HG02571 (cell line): ENCODE measurements around the gene CEP70.
"Not testable (repeated sequence)": the region's sequence is repeated elsewhere in the genome, so short reads cannot be mapped to it uniquely, and the experiment has no call there.

Experiments used
- ATAC-seq: cut with Tn5 transposase; IDR thresholded peaks from one replicate; pipeline ENCODE4 v1.9.1; 2021; ENCODE audit warnings: mild to moderate bottlenecking, moderate library complexity; ENCODE audit not compliant: unreplicated experiment

Gene CEP70

DNA sequence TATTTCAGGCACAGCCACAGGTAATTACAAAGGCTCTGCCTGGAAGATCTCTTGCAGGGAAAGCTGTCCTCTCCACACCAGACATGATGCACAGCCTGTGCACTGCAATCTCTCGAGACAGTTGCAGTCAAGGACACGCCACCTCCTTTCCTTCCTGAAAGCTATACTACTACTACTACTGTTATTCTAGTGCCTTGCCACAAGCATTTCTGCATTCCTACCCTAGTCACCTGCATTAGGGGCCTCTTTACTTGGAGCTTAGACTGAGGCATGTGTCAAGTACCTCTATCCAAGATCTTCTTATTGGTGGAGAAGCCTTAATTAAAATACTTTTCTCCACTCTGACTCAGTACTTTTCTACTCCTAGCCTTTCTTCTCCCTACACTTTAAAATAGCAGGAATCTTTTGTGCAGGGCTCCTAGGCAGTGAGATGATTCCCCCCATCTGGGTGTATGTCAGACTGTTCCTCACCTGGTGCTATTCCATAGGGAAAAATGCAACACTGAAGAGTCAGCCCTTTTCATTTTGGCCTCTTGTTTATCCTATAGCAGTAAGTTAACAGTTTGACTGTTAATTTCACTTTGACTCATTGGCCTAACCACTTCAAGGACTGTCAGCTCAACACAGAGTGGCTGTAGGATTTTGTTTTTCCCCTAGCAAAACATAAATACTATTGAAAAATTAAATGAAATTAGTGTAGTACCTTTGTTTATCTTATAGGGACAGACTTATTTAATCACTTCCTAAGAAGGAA is 80.8 kb downstream of the CEP70 start:
- peak; percentile 56 for ATAC-seq

DNA sequence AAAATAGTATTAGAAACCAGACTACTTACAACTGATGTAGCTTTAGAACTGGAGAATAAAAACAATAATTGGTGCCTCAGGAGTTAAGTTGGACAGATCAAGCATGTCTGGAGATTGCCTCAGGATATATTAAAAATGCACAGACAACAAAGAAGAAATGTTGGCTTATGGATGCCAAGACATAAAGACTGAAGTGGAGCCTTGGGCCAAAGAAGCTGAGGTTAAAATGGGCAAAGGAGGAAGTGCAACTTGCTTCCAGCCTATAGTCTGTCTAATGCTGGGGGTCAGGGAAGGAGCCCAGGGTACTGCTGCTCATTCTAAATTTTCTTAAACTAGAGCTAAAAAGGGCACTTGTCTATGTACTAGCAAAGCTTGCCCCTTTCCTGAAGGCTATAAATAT is 82.1 kb downstream of the CEP70 start:
- ATAC-seq = no peak

DNA sequence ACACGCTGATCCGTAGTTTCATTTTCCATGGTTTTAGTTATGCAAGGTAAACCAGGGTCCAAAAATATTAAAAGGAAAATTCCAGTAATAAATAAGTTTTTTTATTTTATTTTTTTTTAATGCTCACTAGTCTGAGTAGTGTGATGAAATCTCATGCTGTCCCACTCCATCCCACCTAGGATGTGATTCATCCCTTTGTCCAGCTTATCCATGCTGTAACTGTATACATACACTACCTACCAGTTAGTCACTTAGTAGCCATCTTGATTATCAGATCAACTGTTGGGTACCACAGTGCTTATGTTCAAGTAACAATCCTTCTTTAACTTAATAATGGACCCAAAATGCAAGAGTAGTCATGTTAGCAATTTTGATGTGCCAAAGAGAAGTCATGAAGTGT is 84.5 kb downstream of the CEP70 start:
- ATAC-seq = no peak

DNA sequence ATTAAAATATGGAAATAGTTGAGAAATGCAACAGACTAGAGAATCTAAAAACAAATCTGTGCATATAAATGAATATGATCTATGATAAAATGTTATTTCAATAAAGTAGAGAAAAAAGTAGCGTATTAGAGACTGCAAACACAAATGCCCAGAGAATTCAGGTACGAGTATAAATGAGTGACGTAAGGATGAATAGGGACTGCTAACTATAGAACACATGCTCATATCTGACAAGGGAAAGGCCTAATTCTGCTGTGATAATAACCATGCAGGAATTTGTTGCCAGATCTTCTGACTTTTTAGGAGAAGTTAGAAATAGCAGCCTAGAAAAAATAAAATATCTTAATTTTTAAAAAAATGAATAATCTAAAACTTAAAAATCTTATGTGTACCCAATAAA is 86.5 kb downstream of the CEP70 start:
- ATAC-seq = no peak

DNA sequence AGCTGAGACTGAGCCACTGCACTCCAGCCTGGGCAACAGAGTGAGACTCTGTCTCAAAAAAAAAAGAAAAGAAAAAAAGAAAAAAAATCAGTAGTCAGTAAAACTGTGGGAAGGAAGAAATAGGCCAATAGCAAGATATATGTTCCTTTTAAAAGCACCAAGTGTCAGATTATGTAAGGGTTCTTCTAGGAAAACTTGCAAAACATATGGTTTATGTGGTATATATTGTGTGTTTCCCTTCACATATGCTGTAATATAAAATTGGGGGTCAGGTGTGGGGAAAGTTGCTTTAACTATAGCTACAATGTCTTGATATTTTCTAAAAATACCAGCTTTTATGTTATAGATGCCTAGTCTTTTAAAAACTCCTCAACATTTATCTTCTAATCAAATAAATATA is 95.1 kb downstream of the CEP70 start:
- no peak for ATAC-seq

DNA sequence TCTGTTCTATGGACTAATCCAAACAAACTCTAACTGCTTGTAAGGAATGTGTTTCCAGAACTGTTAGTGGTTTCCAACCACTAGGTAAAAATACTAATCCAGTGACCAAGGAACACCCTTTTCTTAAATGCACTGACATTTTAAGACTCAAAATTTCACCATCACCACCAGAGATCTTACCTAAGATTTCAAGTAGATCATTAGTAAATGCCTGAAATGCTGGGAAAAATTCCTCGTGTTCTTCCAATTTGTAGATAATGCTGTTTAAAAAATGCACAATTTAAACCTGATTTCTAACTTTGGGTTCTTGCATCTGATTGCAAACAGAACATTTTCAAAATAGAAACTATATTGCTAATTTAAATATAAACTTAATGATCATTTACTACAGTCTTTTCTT is 96.2 kb downstream of the CEP70 start:
- ATAC-seq = no peak

DNA sequence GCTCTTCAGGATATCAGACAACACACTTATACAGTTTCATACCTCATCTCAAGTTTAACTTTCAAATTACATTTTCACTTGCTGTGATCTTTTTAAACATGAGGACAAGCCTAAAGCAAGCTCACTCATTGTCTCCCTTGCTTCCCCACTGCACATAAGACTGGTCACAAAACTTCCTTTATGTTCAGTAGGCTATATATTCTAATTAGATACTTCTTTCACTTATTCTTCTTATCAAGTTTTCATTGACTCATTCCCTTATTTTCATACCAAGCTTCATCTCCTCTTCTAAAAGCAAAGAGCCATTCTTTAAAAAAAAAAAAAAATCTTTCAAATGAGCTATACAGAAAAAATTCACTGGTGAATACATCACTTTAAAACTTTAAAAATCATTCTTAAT is 97.0 kb downstream of the CEP70 start:
- no peak for ATAC-seq

DNA sequence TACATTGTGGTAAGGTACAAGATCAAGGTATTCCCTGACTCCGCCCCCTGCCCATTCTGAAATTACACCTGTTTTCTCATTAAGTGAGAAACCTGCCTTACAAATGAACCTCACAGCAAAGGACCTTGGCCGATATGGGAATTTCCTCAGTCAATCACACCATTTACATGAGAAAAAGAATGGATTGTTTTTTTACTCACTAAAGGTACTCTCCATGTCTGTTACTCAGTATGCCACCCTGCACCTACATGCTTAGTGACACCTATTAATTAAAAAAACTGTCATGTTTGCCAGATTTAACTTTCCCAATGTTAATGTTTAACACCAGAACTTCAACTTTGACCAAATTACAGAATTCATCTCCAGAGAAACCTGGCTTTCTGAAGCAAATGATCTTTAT is 97.6 kb downstream of the CEP70 start:
- ATAC-seq = no peak

DNA sequence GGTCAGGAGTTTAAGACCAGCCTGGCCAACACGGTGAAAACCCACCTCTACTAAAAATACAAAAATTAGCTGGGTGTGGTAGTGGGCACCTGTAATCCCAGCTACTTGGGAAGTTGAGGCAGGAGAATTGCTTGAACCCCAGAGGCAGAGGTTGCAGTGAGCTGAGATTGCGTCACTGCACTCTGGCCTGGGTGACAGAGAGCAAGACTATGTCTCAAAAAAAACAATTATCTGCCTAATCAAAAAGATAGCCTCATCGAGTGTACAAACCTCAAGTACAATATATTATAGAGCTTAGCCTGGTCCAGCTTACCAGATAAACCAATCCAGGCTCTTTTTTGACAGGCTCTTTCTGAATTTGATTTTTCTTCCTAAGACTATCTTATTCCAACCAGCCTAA is 98.4 kb downstream of the CEP70 start:
- ATAC-seq = not testable (repeated sequence)

DNA sequence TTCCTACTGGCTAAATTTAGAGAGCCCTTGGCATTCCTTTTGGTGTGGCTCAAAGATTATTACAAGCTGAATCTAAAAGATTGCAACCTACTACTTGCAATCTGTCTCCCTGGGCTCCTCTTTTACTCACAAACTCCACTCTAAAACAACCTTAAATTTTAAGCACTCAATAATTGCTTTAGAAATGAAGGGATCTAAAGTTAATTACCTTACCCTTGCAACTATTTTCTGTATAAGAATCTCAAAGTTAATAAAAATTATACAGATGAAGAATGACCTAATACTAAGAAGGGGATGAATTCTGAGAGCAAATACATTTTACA is 99.5 kb downstream of the CEP70 start:
- ATAC-seq = no peak

DNA sequence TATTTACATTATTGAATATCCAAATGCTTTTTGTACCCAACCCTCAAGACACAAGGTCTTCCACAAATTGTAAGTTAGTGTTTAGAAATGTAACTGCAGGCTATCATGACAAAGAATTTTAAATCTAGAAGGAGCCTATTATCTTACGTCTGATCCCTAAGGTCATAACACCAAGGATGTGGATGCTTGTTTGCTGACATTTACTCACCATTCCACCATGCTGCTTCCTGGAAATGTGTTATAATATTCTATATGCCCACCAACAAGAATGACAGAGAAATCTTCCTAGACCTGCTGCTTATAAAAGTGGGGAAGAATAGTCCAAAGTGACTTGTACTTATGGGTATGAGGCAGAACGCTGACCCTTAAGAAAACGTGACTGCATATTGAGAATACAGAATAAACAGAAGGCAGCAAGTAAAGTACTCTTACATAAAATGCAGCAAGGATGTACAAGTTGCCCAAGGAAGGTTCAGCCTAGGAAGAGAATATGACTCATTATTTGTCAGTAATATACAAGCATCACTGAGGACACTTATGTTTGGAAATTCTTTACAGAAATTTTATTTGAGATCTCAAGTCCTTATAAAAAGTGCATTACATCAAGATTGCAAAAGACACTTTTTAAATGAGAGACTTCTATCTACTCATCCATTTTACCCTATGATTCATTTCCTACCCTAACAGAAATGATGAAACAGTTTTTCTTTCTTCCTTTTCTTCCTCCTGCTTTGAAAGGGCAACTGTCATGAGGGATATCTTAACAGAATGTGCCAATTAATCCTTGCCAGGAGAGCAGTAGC is 100.1 kb downstream of the CEP70 start:
- no peak for ATAC-seq

DNA sequence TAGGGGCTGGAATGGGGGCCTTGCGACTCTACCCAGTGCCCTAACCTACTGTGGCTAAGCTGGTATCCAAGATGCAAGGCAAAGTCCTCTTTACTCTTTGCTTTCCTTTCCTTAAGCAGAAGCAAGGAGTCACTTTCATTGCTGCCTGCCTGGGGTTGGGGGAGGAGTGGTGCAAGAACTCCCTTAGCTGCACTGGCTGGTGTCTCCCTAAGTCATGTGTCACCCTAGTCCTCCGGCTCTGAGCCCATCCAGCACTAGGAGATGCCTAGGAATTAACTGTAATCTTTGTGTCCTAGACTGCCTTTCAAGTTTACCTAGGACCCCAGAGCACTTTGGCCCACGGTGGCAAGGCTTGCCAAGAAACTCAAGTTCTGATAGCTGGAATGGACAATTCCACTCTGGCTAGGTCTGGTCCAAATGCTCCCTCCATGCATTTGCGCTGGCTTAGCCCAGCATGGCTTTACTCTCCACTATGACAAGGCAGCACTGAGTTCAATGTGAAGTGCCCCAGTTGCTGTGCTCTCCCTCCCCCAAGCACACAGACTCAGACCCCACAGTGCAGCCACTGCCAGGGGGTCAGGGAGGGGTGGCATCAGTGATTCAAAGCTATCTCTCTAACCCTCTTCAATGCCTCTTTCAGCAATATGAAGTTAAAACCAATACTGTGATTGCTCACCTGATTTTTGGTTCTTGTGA is 100.9 kb downstream of the CEP70 start:
- ATAC-seq = no peak

DNA sequence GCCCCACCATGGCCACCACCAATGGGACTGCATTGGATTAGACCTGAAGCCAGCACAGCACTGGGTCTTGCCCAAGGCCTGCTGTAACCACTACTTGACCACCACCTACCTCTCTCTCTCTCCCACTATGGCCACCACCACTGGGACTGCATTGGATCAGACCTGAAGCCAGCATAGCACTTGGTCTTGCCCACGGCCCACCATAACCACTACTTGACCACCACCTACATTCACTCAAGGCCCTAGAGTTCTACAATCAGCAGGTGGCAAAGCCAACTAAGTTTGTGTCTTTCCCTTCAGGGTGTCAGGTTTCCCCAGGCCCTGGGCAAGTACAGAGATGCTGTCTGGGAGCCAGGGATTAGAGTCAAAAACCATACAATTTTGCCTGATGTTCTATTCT is 102.1 kb downstream of the CEP70 start:
- no peak for ATAC-seq

DNA sequence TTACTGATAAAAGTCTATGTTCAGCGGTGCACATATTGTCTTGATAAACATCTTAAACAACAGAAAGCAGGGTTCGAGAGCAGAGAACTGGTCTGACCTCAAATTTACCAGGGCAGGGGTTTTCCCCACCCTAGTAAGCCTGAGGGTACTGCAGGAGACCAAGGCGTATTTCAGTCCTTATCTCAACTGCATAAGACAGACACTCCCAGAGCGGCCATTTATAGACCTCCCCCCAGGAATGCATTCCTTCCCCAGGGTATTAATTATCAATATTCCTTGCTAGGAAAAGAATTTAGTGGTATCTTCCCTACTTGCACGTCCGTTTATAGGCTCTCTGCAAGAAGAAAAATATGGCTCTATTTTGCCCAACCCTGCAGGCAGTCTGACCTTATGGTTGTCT is 107.5 kb downstream of the CEP70 start:
- not testable (repeated sequence) for ATAC-seq

DNA sequence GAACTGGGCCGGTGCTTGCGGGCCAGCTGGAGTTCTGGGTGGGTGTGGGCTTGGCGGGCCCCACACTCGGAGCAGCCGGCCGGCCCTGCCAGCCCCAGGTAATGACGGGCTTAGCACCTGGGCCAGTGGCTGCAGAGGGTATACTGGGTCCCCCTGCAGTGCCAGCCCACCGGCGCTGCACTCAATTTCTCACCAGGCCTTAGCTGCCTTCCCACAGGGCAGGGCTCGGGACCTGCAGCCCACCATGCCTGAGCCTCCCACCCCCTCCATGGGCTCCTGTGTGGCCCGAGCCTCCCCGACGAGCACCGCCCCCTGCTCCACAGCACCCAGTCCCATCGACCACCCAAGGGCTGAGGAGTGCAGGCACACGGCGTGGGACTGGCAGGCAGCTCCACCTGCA is 109.4 kb downstream of the CEP70 start:
- not testable (repeated sequence) for ATAC-seq

DNA sequence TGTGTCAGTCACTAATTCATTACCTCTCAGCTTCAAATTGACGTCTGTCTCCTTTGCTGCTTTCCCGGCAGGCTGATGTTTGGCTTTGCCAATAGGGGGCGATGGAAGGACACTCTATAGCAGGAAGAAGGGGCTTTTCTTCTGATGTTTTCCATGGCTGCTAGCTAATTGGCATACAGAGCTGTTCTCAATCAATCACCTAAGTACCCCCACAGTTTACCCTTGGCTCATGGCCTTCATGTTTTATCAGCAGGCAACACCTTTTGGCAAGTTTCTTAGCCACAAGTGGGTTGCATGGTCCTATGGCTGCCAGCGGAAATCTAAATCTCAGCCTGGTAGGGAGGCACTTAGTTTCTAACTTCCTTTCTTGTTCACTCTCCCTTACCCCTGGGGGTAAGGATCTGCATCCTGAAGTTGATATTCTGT is 114.6 kb downstream of the CEP70 start:
- no peak for ATAC-seq

DNA sequence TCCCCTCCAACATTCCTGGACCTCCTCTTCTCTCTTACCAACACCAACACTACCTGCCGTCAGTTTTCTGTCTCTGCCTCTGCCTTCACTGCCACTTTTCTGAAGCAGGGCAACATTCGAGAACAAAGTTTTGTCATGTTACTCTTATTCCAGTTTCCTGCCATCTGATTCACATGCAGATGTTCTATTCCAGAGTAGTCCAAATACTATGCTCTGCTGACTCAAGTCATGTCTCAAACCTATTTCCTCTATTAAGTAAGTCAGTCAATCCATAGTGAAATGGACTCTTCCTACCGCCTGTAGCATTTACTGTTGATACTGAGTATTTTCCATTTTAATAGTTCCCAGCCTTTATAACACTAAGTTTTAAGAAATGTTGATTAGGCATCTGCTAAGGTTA is 116.3 kb downstream of the CEP70 start:
- no peak for ATAC-seq

DNA sequence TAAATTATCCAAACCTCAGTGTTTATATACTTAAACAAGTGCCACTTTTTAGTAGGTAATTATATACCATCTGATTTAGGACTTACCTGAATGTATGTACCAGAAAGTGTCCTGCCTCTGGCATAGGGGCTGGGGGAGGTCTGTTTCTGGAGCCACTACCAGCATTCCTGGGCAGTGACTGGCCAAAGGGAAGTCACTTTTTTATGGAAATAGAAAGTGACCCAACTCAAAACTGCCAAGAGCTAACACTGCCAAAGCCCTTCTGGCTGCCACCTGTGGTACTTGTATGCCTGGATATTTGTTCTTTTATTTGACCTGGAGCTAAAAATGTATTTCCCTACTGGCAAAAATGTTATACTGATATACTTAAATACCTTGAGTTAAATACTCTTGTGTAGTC is 116.9 kb downstream of the CEP70 start:
- ATAC-seq = no peak

DNA sequence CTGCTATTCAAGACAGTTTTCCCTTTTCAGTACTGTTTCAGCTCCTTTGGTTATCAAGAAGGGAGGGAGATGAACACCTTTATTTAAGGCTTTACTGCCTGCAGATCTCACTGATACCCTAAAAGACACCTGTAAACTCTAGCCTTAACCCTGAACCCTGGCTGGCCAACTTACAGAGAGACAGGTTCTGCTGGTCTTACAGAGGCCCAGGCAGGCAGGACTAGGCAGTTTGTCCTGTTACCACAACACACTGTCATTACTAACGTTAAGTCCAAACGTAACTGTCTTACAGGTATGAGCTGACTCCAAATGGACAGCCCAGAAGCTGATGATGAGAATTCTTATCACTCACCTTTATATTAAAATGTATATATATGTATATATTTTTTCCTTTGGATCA is 117.5 kb downstream of the CEP70 start:
- ATAC-seq = no peak

DNA sequence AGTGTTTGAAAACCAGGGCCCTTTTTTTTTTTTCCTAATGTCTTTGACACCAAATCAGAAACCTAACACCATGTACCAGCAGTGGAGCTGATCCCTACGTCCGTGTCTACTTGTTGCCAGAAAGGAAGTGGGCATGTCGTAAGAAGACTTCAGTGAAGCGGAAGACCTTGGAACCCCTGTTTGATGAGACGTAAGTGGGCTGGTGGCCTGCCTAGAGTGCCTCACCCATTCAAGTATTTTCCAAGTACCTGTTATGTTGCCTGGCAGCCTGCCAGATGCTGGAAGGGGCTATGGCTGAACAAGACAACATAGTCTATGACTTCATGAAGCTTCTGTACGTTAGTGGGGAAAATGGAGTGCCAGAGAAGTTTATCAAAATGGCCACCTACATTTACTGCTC is 119.9 kb downstream of the CEP70 start:
- no peak for ATAC-seq

DNA sequence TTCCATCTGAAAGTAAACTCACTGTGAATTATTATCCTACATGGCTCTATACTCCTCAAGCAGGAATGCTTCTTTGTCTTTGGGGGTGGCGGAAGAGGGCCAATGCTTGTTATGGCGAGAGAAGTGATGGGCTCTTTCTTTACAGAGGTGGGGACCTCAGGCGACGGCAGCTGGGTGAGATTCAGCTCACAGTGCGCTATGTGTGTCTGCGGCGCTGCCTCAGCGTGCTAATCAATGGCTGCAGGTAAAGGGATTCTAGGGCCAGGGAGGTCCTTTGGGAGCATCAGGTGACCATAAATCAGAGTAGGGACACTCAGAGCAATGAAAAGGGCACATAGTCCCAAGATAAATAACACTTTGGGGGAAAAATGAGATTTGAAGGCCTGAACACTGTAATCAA is 120.7 kb downstream of the CEP70 start:
- no peak for ATAC-seq
